Breast epithelium (tissue), 4 donors: ENCODE data around the gene INPP5J. TPM values are rescaled to one million over a fixed set of nuclear protein-coding genes. Genes with fewer than 3 reads are reported as not detected.
A peak's percentile ranks its signal among the peaks of the same experiment; 100 is the strongest.

Experiments used
- DNase-seq, 2 donors: peaks; one replicate each; pipeline ENCODE4 v3.0.0-alpha.2; 2019; ENCODE audit warnings: low spot score in 2 of 2
- H3K27ac ChIP-seq, 2 donors: fragments of 200-600 bp; sonication (generic) in 1 of 2; one replicate each; pipeline ENCODE4 v1.5.1; 2016 to 2019; ENCODE audit warnings: mild to moderate bottlenecking in 1 of 2
- H3K27me3 ChIP-seq, 2 donors: fragments of 200-600 bp; sonication (generic) in 1 of 2; one replicate each; pipeline versions ENCODE4 v1.5.1 to v1.6.0; 2017 to 2019; ENCODE audit warnings: control low read depth in 1 of 2, mild to moderate bottlenecking in 1 of 2
- H3K36me3 ChIP-seq: fragments of 200-600 bp; one replicate; pipeline ENCODE4 v1.5.1; 2019
- H3K4me1 ChIP-seq, 2 donors: fragments of 200-600 bp; sonication (generic); one replicate each; pipeline ENCODE4 v1.5.1; 2016 to 2019; ENCODE audit warnings: control low read depth in 1 of 2
- H3K4me3 ChIP-seq, 3 donors: fragments of 200-600 bp; sonication (generic); 1 replicate in 2 of 3; 2 replicates in 1 of 3; pipeline ENCODE4 v1.5.1; 2016 to 2019; ENCODE audit warnings: mild to moderate bottlenecking in 3 of 3, moderate library complexity in 2 of 3
- H3K9me3 ChIP-seq, 2 donors: fragments of 200-600 bp; sonication (generic) in 1 of 2; one replicate each; pipeline ENCODE4 v1.5.1; 2016 to 2019; ENCODE audit warnings: control low read depth in 1 of 2
- POLR2A ChIP-seq: fragments of 450-650 bp; IDR thresholded peaks from one replicate; pipeline ENCODE4 v1.6.1; 2016; ENCODE audit warnings: antibody characterized with exemption, mild to moderate bottlenecking, moderate library complexity
- POLR2AphosphoS5 ChIP-seq, 3 donors: sonication (generic); formaldehyde crosslinking; IDR thresholded peaks; one replicate each; pipeline ENCODE4 v1.6.1; 2017; ENCODE audit warnings: antibody characterized with exemption in 3 of 3
- intact Hi-C: fragments of 100-400 bp; cut with DNase I; formaldehyde crosslinking; loops from one replicate; pipeline ENCODE4 v1.15.1; 2023; ENCODE audit warnings: low total_unique reads
- total RNA-seq, 3 donors: library from RNA; depleted of rRNA; stranded (reverse); fragments of >200 nt; gene quantifications; one replicate each; pipeline ENCODE4 v1.1.0, GENCODE V29; 2016
- TF ChIP-seq, protein P1 (sequence below), 3 donors: fragments of 450-650 bp; IDR thresholded peaks; one replicate each; pipeline ENCODE4 v1.5.1; 2016 to 2017; ENCODE audit warnings: antibody characterized with exemption in 3 of 3, mild to moderate bottlenecking in 3 of 3, moderate library complexity in 3 of 3

INPP5J gene
- total RNA-seq, 3 donors from 2014 or later = 7.5 to 15.2 TPM; not detected in 1

DNA sequence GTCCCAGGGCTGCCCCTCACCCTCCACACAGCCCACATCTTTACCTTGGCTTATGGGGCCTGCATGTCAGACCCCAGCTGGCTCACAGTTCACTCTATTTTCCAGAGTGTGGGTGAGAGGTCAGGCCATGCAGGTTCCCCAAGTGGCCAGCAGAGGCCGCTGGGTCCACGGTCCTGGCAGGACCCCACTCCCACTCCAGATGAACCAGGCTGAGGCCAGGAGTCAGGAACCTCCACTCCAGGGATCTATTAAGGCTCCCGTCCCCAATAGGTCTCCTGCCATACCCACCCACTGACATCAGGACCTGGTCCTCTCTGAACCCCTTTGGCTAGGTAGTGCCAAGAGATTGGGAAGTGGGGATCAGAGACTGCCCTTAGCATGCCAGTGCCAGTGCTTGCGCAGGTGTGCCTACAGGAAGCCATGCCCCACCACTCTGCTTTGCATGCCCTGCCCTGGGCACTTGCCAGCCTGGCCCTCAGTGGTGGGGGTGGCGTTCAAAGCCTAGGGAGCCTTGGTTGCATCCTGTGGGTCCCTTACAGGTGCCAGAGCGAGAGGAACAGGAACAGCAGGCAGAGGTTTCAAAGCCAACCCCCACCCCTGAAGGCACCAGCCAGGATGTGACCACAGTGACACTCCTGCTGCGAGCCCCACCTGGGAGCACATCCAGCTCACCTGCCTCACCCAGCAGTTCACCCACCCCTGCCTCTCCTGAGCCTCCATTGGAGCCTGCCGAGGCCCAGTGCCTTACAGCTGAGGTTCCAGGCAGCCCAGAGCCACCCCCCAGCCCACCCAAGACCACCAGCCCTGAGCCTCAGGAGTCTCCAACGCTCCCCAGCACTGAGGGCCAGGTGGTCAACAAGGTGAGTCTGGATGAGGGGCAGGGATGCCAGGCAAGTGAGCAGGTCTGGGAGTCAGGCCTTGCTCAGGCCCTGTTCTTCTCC is 33.3 kb upstream of the INPP5J start:
- Histone ChIP-seq H3K36me3 (peaks cover 4% of the 10 kb centered on the region), H3K9me3 (no peaks in the 10 kb centered on the region), H3K27ac (peak overlapping the region; percentile 27 to 97), H3K4me1 (peaks cover 0 to 6% of the 10 kb centered on the region in 2 donors), H3K27me3 (no peaks in the 10 kb centered on the region), H3K4me3 (no peak overlapping the region)
- intact Hi-C loops = no loop called here
- no peak for TF ChIP-seq POLR2A
- TF ChIP-seq, protein P1, sequence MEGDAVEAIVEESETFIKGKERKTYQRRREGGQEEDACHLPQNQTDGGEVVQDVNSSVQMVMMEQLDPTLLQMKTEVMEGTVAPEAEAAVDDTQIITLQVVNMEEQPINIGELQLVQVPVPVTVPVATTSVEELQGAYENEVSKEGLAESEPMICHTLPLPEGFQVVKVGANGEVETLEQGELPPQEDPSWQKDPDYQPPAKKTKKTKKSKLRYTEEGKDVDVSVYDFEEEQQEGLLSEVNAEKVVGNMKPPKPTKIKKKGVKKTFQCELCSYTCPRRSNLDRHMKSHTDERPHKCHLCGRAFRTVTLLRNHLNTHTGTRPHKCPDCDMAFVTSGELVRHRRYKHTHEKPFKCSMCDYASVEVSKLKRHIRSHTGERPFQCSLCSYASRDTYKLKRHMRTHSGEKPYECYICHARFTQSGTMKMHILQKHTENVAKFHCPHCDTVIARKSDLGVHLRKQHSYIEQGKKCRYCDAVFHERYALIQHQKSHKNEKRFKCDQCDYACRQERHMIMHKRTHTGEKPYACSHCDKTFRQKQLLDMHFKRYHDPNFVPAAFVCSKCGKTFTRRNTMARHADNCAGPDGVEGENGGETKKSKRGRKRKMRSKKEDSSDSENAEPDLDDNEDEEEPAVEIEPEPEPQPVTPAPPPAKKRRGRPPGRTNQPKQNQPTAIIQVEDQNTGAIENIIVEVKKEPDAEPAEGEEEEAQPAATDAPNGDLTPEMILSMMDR (IDR thresholded peaks at IDR 0.05) = peak; percentile 18 to 69 (median 61)
- no peak for TF ChIP-seq POLR2AphosphoS5 (IDR thresholded peaks at IDR 0.05)
- no peak for DNase-seq

DNA sequence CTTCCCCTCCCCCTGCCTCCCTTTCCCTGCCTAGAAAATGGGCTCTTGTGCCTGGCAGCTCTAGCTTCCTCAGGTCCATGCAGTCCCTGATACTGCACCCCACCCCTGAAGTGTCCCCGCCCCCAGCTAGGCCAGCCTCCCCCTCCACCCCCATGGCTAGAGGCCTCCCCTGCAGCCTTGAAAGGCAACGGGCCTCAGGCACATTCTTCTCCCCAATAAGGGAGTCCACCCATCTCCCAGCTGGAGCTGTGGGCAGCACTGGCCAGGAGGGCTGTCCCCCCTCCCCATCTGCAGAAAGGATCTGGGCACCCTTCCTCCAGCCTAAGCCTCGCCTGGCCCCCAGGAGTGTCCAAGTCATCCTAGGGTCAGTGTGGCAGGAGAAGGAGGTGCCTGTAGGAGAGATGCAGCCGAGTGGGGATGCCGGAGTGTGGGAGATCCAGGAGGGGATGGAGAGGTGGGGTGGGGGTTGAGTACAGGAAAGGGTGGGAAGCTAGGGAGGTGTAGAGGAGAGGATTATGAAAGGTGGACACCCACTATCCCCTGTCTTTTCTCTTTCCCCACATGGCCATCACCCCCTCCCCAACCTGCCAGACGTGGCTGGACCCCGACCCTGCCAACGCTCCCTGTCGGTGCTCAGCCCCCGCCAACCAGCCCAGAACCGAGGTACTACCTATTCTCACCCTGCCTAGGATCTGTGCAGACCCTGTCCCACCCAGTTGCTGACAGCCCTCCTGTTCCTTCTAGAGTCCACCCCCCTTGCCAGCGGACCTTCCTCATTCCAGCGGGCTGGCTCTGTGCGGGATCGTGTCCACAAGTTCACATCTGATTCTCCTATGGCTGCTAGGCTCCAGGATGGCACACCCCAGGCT is 32.3 kb upstream of the INPP5J start:
- Histone ChIP-seq H3K36me3 (peaks cover 7% of the 10 kb centered on the region), H3K9me3 (no peaks in the 10 kb centered on the region), H3K4me3 (no peak overlapping the region), H3K4me1 (peaks cover 0 to 6% of the 10 kb centered on the region in 2 donors), H3K27ac (peak overlapping the region in 1 of 2 donors; percentile 97), H3K27me3 (no peaks in the 10 kb centered on the region)
- no peak for DNase-seq
- intact Hi-C loops = no loop called here
- TF ChIP-seq POLR2A (no peak), POLR2AphosphoS5 (IDR thresholded peaks at IDR 0.05) (no peak)
- TF ChIP-seq, protein P1 (IDR thresholded peaks at IDR 0.05) = no peak

DNA sequence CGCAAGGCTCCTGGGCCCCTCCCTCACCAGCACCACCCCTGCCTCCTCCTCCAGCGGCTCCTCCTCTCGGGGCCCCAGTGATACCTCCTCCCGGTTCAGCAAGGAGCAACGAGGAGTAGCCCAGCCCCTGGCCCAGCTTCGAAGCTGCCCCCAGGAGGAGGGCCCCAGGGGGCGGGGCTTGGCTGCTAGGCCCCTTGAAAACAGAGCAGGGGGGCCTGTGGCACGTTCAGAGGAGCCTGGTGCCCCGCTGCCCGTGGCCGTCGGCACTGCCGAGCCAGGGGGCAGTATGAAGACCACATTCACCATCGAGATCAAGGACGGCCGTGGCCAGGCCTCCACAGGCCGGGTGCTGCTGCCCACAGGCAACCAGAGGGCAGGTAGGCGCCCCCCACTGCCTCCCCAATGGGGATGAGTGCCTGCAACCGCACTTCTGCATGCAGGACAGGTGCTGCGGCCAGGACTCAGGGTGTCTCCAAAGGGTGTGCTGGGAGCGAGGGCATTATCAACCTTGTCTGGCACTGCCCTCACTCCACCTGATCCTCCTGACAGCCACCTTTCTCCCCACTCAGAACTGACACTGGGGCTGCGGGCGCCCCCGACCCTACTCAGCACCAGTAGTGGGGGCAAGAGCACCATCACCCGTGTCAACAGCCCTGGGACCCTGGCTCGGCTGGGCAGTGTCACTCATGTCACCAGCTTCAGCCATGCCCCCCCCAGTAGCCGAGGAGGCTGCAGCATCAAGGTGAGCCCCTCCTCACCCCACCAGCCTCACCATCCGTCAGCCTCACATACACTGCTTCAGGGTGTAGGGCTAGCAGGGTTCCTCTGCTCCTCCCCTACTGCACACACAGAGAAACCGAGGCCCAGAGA is 31.4 kb upstream of the INPP5J start:
- DNase-seq = no peak
- TF ChIP-seq, protein P1 (IDR thresholded peaks at IDR 0.05) = no peak
- no peak for TF ChIP-seq POLR2A
- no peaks in the 10 kb centered on the region for H3K4me1 ChIP-seq
- no peaks in the 10 kb centered on the region for H3K27me3 ChIP-seq
- H3K36me3 ChIP-seq = peaks cover 10% of the 10 kb centered on the region
- intact Hi-C loops = no loop called here
- no peaks in the 10 kb centered on the region for H3K9me3 ChIP-seq
- H3K4me3 ChIP-seq = no peak overlapping the region
- H3K27ac ChIP-seq = peak overlapping the region in 1 of 2 donors; percentile 97

DNA sequence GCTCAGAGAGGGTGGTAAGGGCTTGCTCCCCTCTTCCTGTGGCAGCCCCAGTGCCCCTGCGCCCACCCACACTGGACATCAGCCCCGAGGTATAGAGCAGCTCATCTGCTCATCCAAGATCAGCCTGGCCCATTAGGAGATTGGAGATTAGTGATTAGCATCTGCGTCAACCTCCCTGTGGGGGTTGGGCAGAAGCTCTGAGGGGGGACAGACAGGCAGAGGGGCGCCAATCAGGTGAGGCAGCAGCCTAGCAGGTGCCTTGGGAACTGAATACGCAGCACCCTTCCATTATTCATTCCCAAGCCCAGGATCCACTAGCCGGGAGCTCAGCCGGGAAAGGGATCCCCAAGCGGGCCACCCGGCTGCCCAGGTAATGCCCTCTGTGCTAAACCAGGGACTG is 30.6 kb upstream of the INPP5J start:
- DNase-seq = no peak
- Histone ChIP-seq H3K9me3 (no peaks in the 10 kb centered on the region), H3K36me3 (peaks cover 10% of the 10 kb centered on the region), H3K4me1 (no peaks in the 10 kb centered on the region), H3K27me3 (no peaks in the 10 kb centered on the region), H3K4me3 (no peak overlapping the region), H3K27ac (peak overlapping the region in 1 of 2 donors; percentile 97)
- intact Hi-C loops = no loop called here
- TF ChIP-seq, protein P1 (IDR thresholded peaks at IDR 0.05) = no peak
- TF ChIP-seq POLR2A (no peak), POLR2AphosphoS5 (IDR thresholded peaks at IDR 0.05) (no peak)
